Endodermal cell (in vitro differentiated cells): ENCODE measurements around the gene KLHL18. TPM values are rescaled to one million over a fixed set of nuclear protein-coding genes. Genes with fewer than 3 reads are reported as not detected.
A peak's percentile ranks its signal among the peaks of the same experiment; 100 is the strongest.

Experiments used
- DNase-seq: peaks from one replicate; pipeline ENCODE4 v3.0.0-alpha.2; 2017
- H3K27ac ChIP-seq: 2 replicates; pipeline ENCODE4 v1.5.1; 2013; ENCODE audit warnings: mild to moderate bottlenecking, low read depth, low read length, moderate library complexity
- H3K27me3 ChIP-seq: 2 replicates; pipeline ENCODE4 v1.6.1; 2013; ENCODE audit warnings: mild to moderate bottlenecking, low read length, moderate library complexity; ENCODE audit not compliant: insufficient read depth, control insufficient read depth, poor library complexity, severe bottlenecking
- H3K36me3 ChIP-seq: 2 replicates; pipeline ENCODE4 v1.7.0; 2013; ENCODE audit warnings: mild to moderate bottlenecking, low read length, moderate library complexity; ENCODE audit not compliant: control insufficient read depth, insufficient read depth
- H3K4me1 ChIP-seq: one replicate; pipeline ENCODE4 v1.7.0; 2013; ENCODE audit warnings: low read length; ENCODE audit not compliant: control insufficient read depth, insufficient read depth
- H3K4me3 ChIP-seq: 2 replicates; pipeline ENCODE4 v1.5.1; 2013; ENCODE audit warnings: mild to moderate bottlenecking, low read length, moderate library complexity
- H3K9ac ChIP-seq: 2 replicates; pipeline ENCODE4 v1.6.1; 2013; ENCODE audit warnings: mild to moderate bottlenecking, low read length, moderate library complexity; ENCODE audit not compliant: poor library complexity, severe bottlenecking; ENCODE audit errors: extremely low read depth
- H3K9me3 ChIP-seq: 2 replicates; pipeline ENCODE4 v1.6.1; 2013; ENCODE audit warnings: mild to moderate bottlenecking, low read length, moderate library complexity; ENCODE audit not compliant: control insufficient read depth
- H3K27ac Mint-ChIP-seq: 2 replicates; pipeline ENCODE4 v1.8.0; 2020; ENCODE audit warnings: mixed read lengths
- H3K27me3 Mint-ChIP-seq: 2 replicates; pipeline ENCODE4 v1.8.0; 2021; ENCODE audit warnings: mild to moderate bottlenecking, mixed read lengths; ENCODE audit not compliant: insufficient read depth
- H3K36me3 Mint-ChIP-seq: 2 replicates; pipeline ENCODE4 v1.8.0; 2020; ENCODE audit warnings: low read depth, mixed read lengths
- H3K4me1 Mint-ChIP-seq: 2 replicates; pipeline ENCODE4 v1.8.0; 2020; ENCODE audit warnings: mixed read lengths
- H3K4me3 Mint-ChIP-seq: 2 replicates; pipeline ENCODE4 v1.8.0; 2020; ENCODE audit warnings: mild to moderate bottlenecking, moderate library complexity, mixed read lengths
- H3K9me3 Mint-ChIP-seq: 2 replicates; pipeline ENCODE4 v1.8.0; 2020; ENCODE audit warnings: mild to moderate bottlenecking, mixed read lengths
- WGBS, 2 experiments: methylation state at CpG; one replicate each; pipeline versions ENCODE4 v1.1.5 to v1.1.7; 2013; ENCODE audit warnings: missing lambda C conversion rate in 2 of 2, mixed read lengths in 1 of 2; ENCODE audit not compliant: insufficient coverage in 1 of 2, insufficient read length in 1 of 2; 5-methylcytosine and 5-hydroxymethylcytosine counted together
- total RNA-seq, 2 donors: library from RNA; stranded (reverse); fragmentation: NEBNext Ultra II Directional in 1 of 2; extraction: Animal tissue kit (Norgen Biotek cat#: 25700) in 1 of 2; gene quantifications; 2 replicates in 1 of 2; 3 replicates in 1 of 2; pipeline ENCODE4 v1.2.1, GENCODE V29; 2021
- TF ChIP-seq, protein P1 (sequence below): fragments of 200-600 bp; sonication (generic); conservative IDR thresholded peaks from 2 replicates; pipeline ENCODE4 v1.5.0; 2021; ENCODE audit warnings: antibody characterized with exemption, mild to moderate bottlenecking

The KLHL18 gene
- total RNA-seq, 2 donors from 2014 or later, result 20.7 to 28.3 TPM

GRCh38 chr3:47280519-47280918, 2.2 kb upstream of the KLHL18 start:
- H3K36me3 Mint-ChIP-seq, result peaks cover under 1% of the 10 kb centered on the region
- H3K4me1 Mint-ChIP-seq, result peaks cover 13% of the 10 kb centered on the region
- H3K9ac ChIP-seq, result no peak overlapping the region
- H3K4me3 ChIP-seq, result no peak overlapping the region
- H3K4me3 Mint-ChIP-seq, result no peak overlapping the region
- H3K27ac ChIP-seq, result no peak overlapping the region
- H3K27me3 ChIP-seq, result no peaks in the 10 kb centered on the region
- no peaks in the 10 kb centered on the region for H3K4me1 ChIP-seq
- peaks cover 7% of the 10 kb centered on the region for H3K36me3 ChIP-seq
- H3K9me3 ChIP-seq, result no peaks in the 10 kb centered on the region
- 94 to 100% methylated on average over 4 to 5 of the region's 5 CpGs for WGBS, 2 experiments
- no peaks in the 10 kb centered on the region for H3K27me3 Mint-ChIP-seq
- no peak for DNase-seq
- H3K27ac Mint-ChIP-seq, result no peak overlapping the region
- TF ChIP-seq, protein P1, sequence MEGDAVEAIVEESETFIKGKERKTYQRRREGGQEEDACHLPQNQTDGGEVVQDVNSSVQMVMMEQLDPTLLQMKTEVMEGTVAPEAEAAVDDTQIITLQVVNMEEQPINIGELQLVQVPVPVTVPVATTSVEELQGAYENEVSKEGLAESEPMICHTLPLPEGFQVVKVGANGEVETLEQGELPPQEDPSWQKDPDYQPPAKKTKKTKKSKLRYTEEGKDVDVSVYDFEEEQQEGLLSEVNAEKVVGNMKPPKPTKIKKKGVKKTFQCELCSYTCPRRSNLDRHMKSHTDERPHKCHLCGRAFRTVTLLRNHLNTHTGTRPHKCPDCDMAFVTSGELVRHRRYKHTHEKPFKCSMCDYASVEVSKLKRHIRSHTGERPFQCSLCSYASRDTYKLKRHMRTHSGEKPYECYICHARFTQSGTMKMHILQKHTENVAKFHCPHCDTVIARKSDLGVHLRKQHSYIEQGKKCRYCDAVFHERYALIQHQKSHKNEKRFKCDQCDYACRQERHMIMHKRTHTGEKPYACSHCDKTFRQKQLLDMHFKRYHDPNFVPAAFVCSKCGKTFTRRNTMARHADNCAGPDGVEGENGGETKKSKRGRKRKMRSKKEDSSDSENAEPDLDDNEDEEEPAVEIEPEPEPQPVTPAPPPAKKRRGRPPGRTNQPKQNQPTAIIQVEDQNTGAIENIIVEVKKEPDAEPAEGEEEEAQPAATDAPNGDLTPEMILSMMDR, result no peak
- H3K9me3 Mint-ChIP-seq, result no peaks in the 10 kb centered on the region

DNA sequence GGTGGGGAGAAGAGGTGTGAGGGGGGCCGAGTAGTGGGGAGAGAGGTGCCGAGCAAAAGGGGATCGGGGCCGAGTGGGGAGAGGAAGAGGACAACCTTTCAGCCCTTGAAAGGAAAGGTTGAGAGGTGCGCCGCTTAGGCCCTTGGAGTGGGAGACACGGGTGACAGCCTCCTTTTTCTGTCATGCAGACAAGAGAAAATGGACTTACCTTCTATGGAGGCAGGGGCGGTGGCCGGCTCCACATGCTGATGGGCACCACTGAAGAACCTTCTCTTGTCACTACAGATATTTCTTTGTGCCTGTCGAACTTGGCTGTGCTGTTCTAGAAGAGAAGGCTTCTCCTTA, 421 bp downstream of the KLHL18 start:
- H3K36me3 ChIP-seq, result peaks cover 20% of the 10 kb centered on the region
- peak overlapping the region; percentile 97 for H3K9ac ChIP-seq
- peak overlapping the region; percentile 97 for H3K27ac ChIP-seq
- H3K9me3 Mint-ChIP-seq, result no peaks in the 10 kb centered on the region
- H3K27me3 Mint-ChIP-seq, result no peaks in the 10 kb centered on the region
- no peaks in the 10 kb centered on the region for H3K27me3 ChIP-seq
- TF ChIP-seq, protein P1, result no peak
- no peak for DNase-seq
- H3K4me3 Mint-ChIP-seq, result peak overlapping the region; percentile 95
- H3K4me3 ChIP-seq, result peak overlapping the region; percentile 99
- peaks cover 1% of the 10 kb centered on the region for H3K36me3 Mint-ChIP-seq
- H3K4me1 Mint-ChIP-seq, result peaks cover 13% of the 10 kb centered on the region
- WGBS, 2 experiments, result 0 to 3% methylated on average over 6 to 10 of the region's 10 CpGs
- H3K9me3 ChIP-seq, result no peaks in the 10 kb centered on the region
- no peaks in the 10 kb centered on the region for H3K4me1 ChIP-seq
- peak overlapping the region; percentile 99 for H3K27ac Mint-ChIP-seq

- no peaks in the 10 kb centered on the region for H3K9me3 ChIP-seq
- Mint-ChIP-seq H3K36me3 (peaks cover 4% of the 10 kb centered on the region), H3K9me3 (no peaks in the 10 kb centered on the region), H3K4me3 (peak overlapping the region; percentile 95), H3K27ac (peak overlapping the region; percentile 99), H3K4me1 (peaks cover 13% of the 10 kb centered on the region), H3K27me3 (no peaks in the 10 kb centered on the region)
- H3K27ac ChIP-seq, result no peak overlapping the region
- no peaks in the 10 kb centered on the region for H3K27me3 ChIP-seq
- H3K36me3 ChIP-seq, result peaks cover 26% of the 10 kb centered on the region
- peak; percentile 78 for DNase-seq
- TF ChIP-seq, protein P1, result no peak
- H3K9ac ChIP-seq, result peak overlapping the region; percentile 97
- no peaks in the 10 kb centered on the region for H3K4me1 ChIP-seq
- WGBS, 2 experiments, result 41 to 49% methylated on average over 5 to 12 of the region's 12 CpGs
- peak overlapping the region; percentile 99 for H3K4me3 ChIP-seq
Measured at GRCh38 chr3:47283591-47284364, 1.0 kb downstream of the KLHL18 start.
